BLaER1 treated with 17β-estradiol and CSF1 and Interleukin-3, amounts not matched to agents 10 nM and 100 nM (cell line): ENCODE measurements around the gene APOBEC3G.

Experiments used
- H3K27ac ChIP-seq, 11 experiments: shearing (Covaris generic); formaldehyde crosslinking; 2 replicates each; pipeline ENCODE4 v1.8.1; 2022
- H3K27me3 ChIP-seq, 11 experiments: shearing (Covaris generic); formaldehyde crosslinking; 2 replicates each; pipeline ENCODE4 v1.8.1; 2022
- H3K36me3 ChIP-seq, 11 experiments: shearing (Covaris generic); formaldehyde crosslinking; 2 replicates each; pipeline ENCODE4 v1.8.1; 2022
- H3K4me1 ChIP-seq, 10 experiments: shearing (Covaris generic); formaldehyde crosslinking; 2 replicates each; pipeline ENCODE4 v1.8.1; 2022
- H3K4me2 ChIP-seq, 11 experiments: shearing (Covaris generic); formaldehyde crosslinking; 2 replicates each; pipeline ENCODE4 v1.8.1; 2022
- H3K4me3 ChIP-seq, 10 experiments: shearing (Covaris generic); formaldehyde crosslinking; 2 replicates each; pipeline ENCODE4 v1.8.1; 2022
- H3K9ac ChIP-seq, 11 experiments: shearing (Covaris generic); formaldehyde crosslinking; 2 replicates each; pipeline ENCODE4 v1.8.1; 2022
- H3K9me3 ChIP-seq, 11 experiments: shearing (Covaris generic); formaldehyde crosslinking; replicated peaks in 1 of 11; 2 replicates each; pipeline ENCODE4 v1.8.1; 2022
- H4K20me1 ChIP-seq, 11 experiments: shearing (Covaris generic); formaldehyde crosslinking; 2 replicates each; pipeline ENCODE4 v1.8.1; 2022
- Cebpa-rat ChIP-seq, 11 experiments: shearing (Covaris generic); IDR thresholded peaks; 2 replicates each; pipeline ENCODE4 v1.8.1; 2022

Gene APOBEC3G

GRCh38 chr22:39098026-39098425, 21.0 kb downstream of the APOBEC3G start:
- no peaks in the 10 kb centered on the region for H3K36me3 ChIP-seq
- TF ChIP-seq Cebpa-rat (IDR thresholded peaks at IDR 0.05), result no peak
- H3K9me3 ChIP-seq, result no peaks in the 10 kb centered on the region
- H3K4me3 ChIP-seq, result peak overlapping the region in 1 of 10 experiments; percentile 47; a peak in 1 of 20 replicates
- H3K9ac ChIP-seq, result peak overlapping the region in 4 of 11 experiments; percentile 68 to 73 (median 70); a peak in 6 of 22 replicates
- H3K4me2 ChIP-seq, result peak overlapping the region; percentile 77 to 91 (median 84)
- peak overlapping the region in 6 of 11 experiments; percentile 66 to 79 (median 78); a peak in 7 of 22 replicates for H3K27ac ChIP-seq
- no peaks in the 10 kb centered on the region for H3K27me3 ChIP-seq
- H3K4me1 ChIP-seq, result peaks cover 38 to 67% (median 60%) of the 10 kb centered on the region in 10 experiments
- H4K20me1 ChIP-seq, result no peaks in the 10 kb centered on the region

DNA sequence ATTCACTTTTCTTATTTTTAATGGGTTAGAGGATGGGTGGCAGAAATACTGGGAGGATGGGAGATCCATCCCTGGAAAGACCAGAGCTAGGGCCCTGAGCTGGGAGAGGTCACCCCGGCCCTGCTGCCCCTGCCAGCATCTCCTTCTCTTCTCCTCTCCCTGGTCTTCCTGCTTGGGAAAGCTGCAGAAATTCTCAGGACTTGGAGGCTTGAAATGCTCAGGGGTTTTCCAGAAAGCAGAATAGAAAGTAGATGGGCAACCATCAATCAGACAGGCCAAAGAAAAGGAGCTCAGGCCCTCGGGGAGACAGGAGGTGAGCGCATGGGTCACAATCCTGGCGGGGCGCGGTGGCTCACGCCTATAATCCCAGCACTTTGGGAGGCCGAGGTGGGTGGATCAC, 21.5 kb downstream of the APOBEC3G start:
- Histone ChIP-seq H3K36me3 (no peaks in the 10 kb centered on the region), H3K27ac (peak overlapping the region in 1 of 11 experiments; percentile 79; a peak in 1 of 22 replicates), H3K4me3 (no peak overlapping the region), H4K20me1 (no peaks in the 10 kb centered on the region), H3K4me2 (peak overlapping the region in 9 of 11 experiments; percentile 44 to 91 (median 82); a peak in 11 of 22 replicates), H3K4me1 (peaks cover 37 to 67% (median 60%) of the 10 kb centered on the region in 10 experiments), H3K9me3 (no peaks in the 10 kb centered on the region), H3K27me3 (no peaks in the 10 kb centered on the region), H3K9ac (peak overlapping the region in 1 of 11 experiments; percentile 72; a peak in 2 of 22 replicates)
- no peak for TF ChIP-seq Cebpa-rat (IDR thresholded peaks at IDR 0.05)

DNA sequence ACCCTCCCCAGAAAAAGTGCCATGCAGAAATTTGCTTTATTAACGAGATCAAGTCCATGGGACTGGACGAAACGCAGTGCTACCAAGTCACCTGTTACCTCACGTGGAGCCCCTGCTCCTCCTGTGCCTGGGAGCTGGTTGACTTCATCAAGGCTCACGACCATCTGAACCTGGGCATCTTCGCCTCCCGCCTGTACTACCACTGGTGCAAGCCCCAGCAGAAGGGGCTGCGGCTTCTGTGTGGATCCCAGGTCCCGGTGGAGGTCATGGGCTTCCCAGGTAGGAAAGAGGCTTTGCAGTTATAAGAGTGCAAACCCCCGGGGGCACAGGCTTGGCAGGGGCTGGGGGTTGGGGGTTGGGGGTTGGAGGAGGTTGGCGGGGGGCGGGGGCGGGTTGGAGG, 24.2 kb downstream of the APOBEC3G start:
- no peak overlapping the region for H3K4me3 ChIP-seq
- H4K20me1 ChIP-seq, result no peaks in the 10 kb centered on the region
- no peaks in the 10 kb centered on the region for H3K27me3 ChIP-seq
- no peak overlapping the region for H3K27ac ChIP-seq
- H3K4me2 ChIP-seq, result no peak overlapping the region; a peak in 3 of 22 replicates
- no peak for TF ChIP-seq Cebpa-rat (IDR thresholded peaks at IDR 0.05)
- H3K9me3 ChIP-seq, result no peaks in the 10 kb centered on the region
- no peaks in the 10 kb centered on the region for H3K36me3 ChIP-seq
- H3K9ac ChIP-seq, result no peak overlapping the region
- peaks cover 32 to 55% (median 48%) of the 10 kb centered on the region in 10 experiments for H3K4me1 ChIP-seq

- H3K4me2 ChIP-seq, result no peak overlapping the region
- H3K27me3 ChIP-seq, result no peaks in the 10 kb centered on the region
- peaks cover 10 to 33% (median 26%) of the 10 kb centered on the region in 10 experiments for H3K4me1 ChIP-seq
- no peak overlapping the region for H3K27ac ChIP-seq
- no peaks in the 10 kb centered on the region for H3K9me3 ChIP-seq
- H3K36me3 ChIP-seq, result no peaks in the 10 kb centered on the region
- no peak for TF ChIP-seq Cebpa-rat (IDR thresholded peaks at IDR 0.05)
- H3K4me3 ChIP-seq, result no peak overlapping the region
- no peaks in the 10 kb centered on the region for H4K20me1 ChIP-seq
- H3K9ac ChIP-seq, result no peak overlapping the region
These were observed 26.4 kb downstream of the APOBEC3G start for GRCh38 chr22:39103431-39103830.

- Histone ChIP-seq H3K36me3 (no peaks in the 10 kb centered on the region), H3K27me3 (no peaks in the 10 kb centered on the region), H3K4me2 (no peak overlapping the region), H3K9ac (no peak overlapping the region), H3K27ac (no peak overlapping the region), H4K20me1 (no peaks in the 10 kb centered on the region), H3K9me3 (no peaks in the 10 kb centered on the region), H3K4me3 (no peak overlapping the region), H3K4me1 (peaks cover 5 to 8% (median 6%) of the 10 kb centered on the region in 10 experiments; a peak in 17 of 20 replicates)
- TF ChIP-seq Cebpa-rat (IDR thresholded peaks at IDR 0.05), result no peak
These were observed 29.3 kb downstream of the APOBEC3G start for GRCh38 chr22:39106326-39106725.

GRCh38 chr22:39108487-39108886, 31.4 kb downstream of the APOBEC3G start:
- Histone ChIP-seq H3K36me3 (no peaks in the 10 kb centered on the region), H3K4me1 (no peaks in the 10 kb centered on the region), H3K4me3 (no peak overlapping the region), H3K4me2 (no peak overlapping the region), H3K27me3 (no peaks in the 10 kb centered on the region), H4K20me1 (no peaks in the 10 kb centered on the region), H3K27ac (no peak overlapping the region), H3K9me3 (no peaks in the 10 kb centered on the region), H3K9ac (no peak overlapping the region)
- TF ChIP-seq Cebpa-rat (IDR thresholded peaks at IDR 0.05), result no peak

GRCh38 chr22:39109361-39109760, 32.3 kb downstream of the APOBEC3G start:
- H3K9me3 ChIP-seq, result no peaks in the 10 kb centered on the region
- H3K9ac ChIP-seq, result no peak overlapping the region
- no peak overlapping the region for H3K4me2 ChIP-seq
- H3K27ac ChIP-seq, result no peak overlapping the region
- H3K27me3 ChIP-seq, result no peaks in the 10 kb centered on the region
- H3K4me1 ChIP-seq, result no peaks in the 10 kb centered on the region
- TF ChIP-seq Cebpa-rat (IDR thresholded peaks at IDR 0.05), result no peak
- no peaks in the 10 kb centered on the region for H4K20me1 ChIP-seq
- no peak overlapping the region for H3K4me3 ChIP-seq
- H3K36me3 ChIP-seq, result no peaks in the 10 kb centered on the region

DNA sequence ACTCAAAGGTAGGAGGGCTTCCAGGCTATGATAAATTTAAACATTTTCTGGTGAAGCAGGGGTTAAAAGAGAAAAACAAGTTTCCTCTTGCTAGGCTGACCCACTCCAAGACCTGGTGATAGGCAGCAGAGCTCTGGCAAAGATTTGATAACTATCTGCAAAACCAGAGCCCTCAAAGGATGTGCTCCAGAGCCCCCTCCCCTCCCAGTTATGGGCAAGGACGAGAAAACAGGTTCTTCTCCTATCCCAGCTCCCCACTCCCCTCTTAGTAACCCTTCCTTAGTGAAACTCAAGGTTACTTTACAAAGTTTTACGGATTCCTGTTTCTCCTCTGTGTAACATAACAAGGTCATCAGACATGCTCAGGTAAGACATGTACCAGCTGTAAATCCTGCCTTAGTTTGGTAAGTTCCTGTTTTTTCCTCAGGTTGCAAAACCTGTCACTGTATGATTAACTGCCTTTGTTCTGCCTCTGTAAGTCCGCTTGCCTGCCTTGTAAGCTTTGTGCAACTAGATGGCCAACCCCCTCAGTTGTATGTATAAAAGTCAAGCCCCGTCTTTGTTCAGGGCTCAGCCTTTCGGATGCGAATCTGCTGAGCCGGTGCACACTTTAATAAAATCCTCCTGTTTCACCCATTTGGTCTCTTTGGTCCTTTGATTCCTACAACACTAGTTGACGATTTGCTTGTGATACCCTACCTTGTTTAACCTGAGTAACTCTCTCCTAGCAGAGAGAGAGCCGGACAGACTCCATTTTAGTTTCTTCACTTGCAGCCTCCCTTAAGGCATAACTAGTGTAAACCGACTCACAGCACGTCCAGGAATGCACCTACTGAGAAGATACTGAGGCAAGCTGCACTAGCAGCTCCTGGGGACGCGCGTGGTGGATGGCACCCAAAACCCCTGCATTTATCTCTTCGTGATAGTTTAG, 33.8 kb downstream of the APOBEC3G start:
- H3K27ac ChIP-seq, result no peak overlapping the region
- no peak overlapping the region for H3K4me3 ChIP-seq

DNA sequence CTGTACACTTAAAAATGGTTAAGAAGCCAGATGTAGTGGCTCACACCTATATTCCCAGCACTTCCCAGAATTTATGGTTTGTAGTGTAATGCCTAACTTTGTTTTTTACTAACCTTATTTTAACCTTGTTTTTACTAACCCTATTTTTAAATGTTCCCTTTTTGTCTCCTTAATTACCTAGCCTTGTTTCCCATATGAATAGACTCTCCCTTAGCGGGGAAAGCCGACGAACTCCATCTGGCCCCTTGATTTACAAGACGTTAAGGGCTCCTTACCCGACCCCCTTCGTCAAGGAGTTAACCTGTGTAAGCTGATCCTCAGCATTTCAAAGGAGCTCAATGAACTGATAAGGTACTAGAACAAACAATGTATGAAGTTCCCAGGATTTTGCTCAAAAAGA, 37.0 kb downstream of the APOBEC3G start:
- no peak overlapping the region for H3K4me2 ChIP-seq
- no peak overlapping the region for H3K27ac ChIP-seq
- no peaks in the 10 kb centered on the region for H3K36me3 ChIP-seq
- no peaks in the 10 kb centered on the region for H3K9me3 ChIP-seq
- H3K9ac ChIP-seq, result no peak overlapping the region
- no peak overlapping the region for H3K4me3 ChIP-seq
- H3K27me3 ChIP-seq, result no peaks in the 10 kb centered on the region
- H3K4me1 ChIP-seq, result peaks cover 9 to 17% (median 10%) of the 10 kb centered on the region in 10 experiments; a peak in 16 of 20 replicates
- no peaks in the 10 kb centered on the region for H4K20me1 ChIP-seq
- no peak for TF ChIP-seq Cebpa-rat (IDR thresholded peaks at IDR 0.05)

More for the DNA sequence above, 33.8 kb downstream of the APOBEC3G start:
- H3K9me3 ChIP-seq, result no peaks in the 10 kb centered on the region
- no peaks in the 10 kb centered on the region for H3K27me3 ChIP-seq
- H3K4me1 ChIP-seq, result peaks cover 9 to 14% (median 10%) of the 10 kb centered on the region in 10 experiments; a peak in 16 of 20 replicates
- H3K4me2 ChIP-seq, result no peak overlapping the region
- no peaks in the 10 kb centered on the region for H3K36me3 ChIP-seq
- H3K9ac ChIP-seq, result no peak overlapping the region
- no peak for TF ChIP-seq Cebpa-rat (IDR thresholded peaks at IDR 0.05)
- H4K20me1 ChIP-seq, result no peaks in the 10 kb centered on the region
